ENCODE measurements around the gene SLC6A12.

GRCh38 chr12:195156-195555 is 18.8 kb downstream of the SLC6A12 start:
- TF ChIP-seq CTCF (IDR thresholded peaks at IDR 0.05 in 4 of 5, conservative IDR thresholded peaks at IDR 0.05 in 1 of 5) (no peak), POLR2A (IDR thresholded peaks at IDR 0.05) (no peak)

Data from gastrocnemius medialis (tissue), 4 donors.